Activated CD8-positive, alpha-beta memory T cell treated with anti-CD3 and anti-CD28 coated beads, Interleukin-2, amount 50 U/mL, for 48 hours (primary cell): Measurements from ENCODE around the gene RDH8.

Source experiments
- DNase-seq: peaks from one replicate; pipeline ENCODE4 v3.0.0-alpha.2; 2020

RDH8 gene, protein sequence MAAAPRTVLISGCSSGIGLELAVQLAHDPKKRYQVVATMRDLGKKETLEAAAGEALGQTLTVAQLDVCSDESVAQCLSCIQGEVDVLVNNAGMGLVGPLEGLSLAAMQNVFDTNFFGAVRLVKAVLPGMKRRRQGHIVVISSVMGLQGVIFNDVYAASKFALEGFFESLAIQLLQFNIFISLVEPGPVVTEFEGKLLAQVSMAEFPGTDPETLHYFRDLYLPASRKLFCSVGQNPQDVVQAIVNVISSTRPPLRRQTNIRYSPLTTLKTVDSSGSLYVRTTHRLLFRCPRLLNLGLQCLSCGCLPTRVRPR

DNA sequence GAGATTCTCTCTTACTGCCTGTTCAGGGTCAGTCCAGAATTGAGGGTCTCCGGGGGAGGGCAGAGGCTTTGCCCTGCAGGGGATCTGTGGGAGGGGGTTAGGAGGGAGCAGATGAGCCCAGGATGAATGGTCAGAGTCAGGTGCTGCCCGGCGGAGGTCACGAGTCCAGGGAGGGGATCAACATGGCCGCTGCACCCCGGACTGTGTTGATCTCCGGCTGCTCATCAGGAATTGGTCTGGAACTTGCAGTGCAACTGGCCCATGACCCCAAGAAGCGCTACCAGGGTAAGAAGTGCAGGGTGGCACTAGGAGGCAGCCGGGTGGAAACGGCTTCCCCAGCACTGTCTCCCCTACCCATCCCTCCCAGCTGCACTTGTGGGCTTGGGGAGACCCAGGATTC is at the start of gene RDH8:
Gene RDH8, plus strand, starts transcription at position 168 of the 400 bp plus-strand sequence. Its CDS starts 15 bp downstream, at position 183.
- no peak for DNase-seq

- DNase-seq: no peak
Measured at GRCh38 chr19:9966024-9966423, 47.3 kb upstream of the RDH8 start.

DNA sequence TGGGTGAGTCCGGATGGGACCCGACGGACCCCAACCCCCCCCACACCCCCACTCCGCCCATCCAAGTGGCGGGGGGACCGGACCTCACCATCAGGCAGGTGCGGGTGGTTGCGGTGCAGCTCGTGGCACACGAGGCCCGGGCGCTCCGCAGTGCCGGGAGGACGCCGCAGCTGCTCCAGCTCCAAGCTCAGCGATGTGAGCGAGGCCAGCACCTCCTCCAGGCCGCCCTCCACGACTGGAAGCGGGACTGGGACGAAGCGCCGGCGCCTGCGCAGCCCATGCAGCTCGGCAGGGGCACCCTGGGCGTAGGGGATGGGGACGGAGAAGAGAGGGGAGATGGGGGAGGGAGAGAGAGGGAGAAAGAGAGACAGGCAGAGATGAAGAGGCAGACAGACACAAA is 46.8 kb upstream of the RDH8 start:
- DNase-seq: no peak

DNA sequence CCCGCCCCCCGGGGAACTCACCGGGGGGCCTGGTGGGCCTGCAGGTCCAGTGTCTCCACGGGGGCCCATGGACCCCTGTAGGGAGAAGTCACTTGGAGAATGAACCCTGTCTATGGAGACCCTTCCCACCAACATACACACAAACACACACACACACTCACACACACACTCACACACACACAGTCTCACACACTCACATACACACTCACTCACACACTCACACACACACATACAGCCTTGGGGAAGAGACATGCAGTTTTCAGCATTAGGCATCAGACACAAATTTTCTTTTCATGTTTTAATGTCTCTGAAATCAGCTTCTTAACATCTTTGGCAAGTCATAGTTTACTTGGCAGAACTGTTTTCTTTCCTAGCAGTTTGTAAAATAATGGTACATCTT is 46.0 kb upstream of the RDH8 start:
- no peak for DNase-seq

DNA sequence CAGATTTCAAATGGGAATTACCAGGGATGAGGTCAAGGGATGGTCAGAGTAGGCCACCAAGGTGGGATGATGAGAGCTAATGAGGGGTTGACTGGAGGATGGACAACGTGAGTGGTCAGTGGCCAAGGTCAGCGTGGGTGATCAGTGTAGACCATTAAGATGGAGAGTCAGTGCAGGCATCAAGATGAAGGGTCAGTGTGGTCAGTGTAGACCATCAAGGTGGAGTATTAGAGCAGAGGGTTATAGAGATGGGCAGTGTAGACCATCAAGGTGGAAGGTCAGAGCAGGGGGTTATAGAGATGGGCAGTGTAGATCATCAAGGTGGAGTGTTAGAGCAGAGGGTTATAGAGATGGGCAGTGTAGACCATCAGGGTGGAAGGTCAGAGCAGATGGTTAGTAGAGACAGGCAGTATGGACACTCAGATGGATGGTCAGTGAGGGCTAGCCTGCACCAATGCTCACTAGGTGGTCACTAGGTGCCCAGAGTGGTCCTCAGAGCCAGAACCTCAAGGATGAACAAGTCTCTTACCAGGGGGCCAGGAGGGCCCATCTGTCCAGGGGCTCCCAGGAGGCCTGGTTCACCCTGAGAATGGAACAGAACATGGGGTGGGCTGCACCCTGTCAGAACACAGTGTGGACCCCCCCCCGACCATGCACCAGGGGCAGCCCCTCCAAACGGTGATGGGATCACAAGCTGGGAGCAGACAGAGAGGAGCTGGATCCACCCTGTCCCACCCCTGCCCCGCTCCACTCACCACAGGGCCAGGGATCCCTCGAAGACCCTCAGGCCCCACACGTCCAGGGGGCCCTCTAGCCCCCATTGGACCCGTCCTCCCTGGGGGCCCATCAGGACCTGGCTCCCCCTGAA is 44.2 kb upstream of the RDH8 start:
- DNase-seq: no peak

DNA sequence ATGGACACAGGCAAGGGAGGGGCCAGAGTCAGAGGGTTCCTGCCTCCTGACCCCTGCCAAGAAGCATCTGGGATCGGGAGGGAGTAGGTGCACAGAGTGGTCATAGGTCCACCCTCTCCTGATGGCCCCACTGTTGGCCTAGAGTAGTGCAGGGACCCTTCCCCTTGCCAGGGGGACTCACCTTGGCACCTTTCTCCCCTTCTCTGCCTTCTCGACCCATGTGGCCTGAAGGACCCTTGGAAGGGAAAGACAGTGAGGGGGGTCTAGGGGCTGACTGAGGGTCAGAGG is 43.7 kb upstream of the RDH8 start:
- DNase-seq: no peak

DNA sequence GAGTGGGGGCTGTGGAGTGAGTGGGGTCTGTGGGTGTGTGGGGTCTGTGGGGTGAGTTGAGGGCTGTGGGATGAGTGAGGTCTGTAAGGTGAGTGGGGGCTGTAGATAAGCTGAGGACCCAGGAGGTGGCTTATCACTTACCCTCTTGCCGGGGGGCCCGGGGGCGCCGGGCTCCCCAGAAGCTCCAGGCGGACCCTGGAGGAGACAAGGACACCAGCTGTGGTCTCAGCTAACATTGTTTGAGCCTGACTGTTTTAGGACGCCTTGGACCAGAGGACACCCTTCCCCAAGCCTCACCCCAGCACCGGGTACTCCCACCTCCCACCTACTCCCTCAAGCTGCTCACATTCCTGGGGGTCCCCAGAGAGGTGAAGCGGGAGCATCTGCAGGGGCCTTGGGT is 42.8 kb upstream of the RDH8 start:
- no peak for DNase-seq

GRCh38 chr19:9971166-9971897 is 42.0 kb upstream of the RDH8 start:
- DNase-seq: no peak

GRCh38 chr19:9972103-9972502 is 41.2 kb upstream of the RDH8 start:
- no peak for DNase-seq

DNA sequence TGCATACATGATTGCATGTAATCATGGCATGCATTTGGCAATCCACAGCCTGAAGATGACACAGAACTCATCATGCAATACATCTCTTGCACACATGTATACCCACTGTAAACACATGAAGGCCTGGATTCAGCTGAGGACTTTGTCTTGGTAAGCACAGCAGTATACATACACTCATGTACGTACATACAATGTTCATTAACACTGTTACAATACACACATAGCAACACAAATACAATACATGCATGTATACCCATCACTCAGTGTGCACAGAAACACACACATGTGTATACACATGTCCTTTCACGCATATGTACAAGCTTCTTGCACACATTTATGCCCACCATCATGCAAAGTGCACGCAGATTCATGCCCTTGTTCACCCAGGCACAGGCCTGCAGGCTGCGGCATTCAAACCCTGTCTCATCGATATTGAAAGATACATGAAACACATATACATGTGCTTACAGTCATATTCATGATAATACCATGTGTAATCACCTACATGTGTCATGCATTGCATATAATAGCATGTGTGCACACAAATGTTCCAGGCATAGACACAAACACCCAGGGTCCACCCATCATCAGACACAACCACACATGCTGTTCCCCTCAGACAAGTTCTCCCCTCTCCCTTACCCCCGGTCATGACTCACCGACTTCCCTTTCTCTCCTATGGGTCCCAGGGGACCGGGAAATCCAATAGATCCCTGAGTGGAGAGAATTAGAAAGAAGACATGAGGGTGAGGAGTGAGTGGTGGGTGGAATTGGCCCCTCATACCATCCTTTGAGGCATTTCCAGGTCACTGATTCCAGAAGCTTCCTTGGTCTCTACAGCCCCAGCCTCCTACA is 31.6 kb upstream of the RDH8 start:
- no peak for DNase-seq

- no peak for DNase-seq
Measured at GRCh38 chr19:9986787-9987281, 26.4 kb upstream of the RDH8 start.

- no peak for DNase-seq
Measured at GRCh38 chr19:9989504-9989903, 23.8 kb upstream of the RDH8 start.

DNA sequence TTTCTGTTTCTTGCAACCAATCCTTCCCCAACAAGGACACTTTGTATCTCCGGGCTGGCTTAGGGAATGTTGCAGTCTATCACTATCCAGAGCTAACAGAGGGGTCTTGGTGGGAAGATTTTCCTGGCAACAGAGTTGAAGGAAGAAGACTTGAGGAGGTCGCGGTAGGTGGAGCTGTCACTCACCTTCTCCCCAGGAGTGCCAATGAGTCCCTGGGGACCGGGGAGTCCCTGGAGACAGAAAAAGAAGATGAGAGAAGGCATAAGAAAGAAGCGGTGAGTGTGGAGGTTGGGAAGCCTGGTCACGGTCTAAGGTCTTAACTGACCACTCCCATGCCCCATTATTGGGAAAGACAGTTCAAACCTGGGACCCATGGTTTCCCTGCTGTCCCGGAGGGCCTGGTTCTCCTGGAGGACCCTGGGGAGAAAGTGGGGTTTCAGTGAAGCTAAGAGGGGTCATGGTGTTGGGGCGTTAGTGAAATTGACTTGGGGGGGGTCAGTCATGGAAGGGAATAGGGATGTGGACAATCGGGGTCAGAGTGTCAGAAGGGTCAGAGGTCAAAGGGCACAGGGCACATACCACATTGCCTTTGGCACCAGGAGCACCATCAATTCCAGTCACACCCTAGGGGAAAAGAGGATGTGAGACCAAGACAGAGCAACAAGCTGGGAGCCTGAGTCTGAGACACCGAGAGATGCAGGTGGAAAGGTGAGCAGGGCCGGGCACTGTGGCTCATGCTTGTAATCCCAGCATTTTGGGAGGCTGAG is 21.7 kb upstream of the RDH8 start:
- DNase-seq: no peak

GRCh38 chr19:9995084-9995483 is 18.2 kb upstream of the RDH8 start:
- no peak for DNase-seq

- no peak for DNase-seq
Measured at GRCh38 chr19:9995999-9996398, 17.3 kb upstream of the RDH8 start.

DNA sequence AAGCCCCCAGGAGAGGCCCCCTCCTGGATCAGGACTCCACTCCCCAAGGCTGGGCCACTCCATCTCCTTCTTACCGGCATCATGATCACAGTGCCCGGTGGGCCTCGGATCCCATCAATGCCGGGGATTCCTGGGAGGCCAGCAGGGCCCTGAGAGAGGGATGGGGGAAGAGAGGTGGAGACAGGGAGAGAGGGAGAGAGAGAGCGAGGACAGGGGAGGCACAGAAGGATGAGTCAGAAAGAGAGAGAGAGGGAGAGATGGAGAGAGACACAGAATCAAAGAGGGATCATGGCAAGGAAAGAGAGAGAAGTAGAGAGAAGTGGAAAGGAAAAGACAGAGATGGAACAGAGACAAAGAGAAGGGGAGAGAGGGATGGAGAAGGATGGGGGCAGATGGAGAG is 16.7 kb upstream of the RDH8 start:
- no peak for DNase-seq

GRCh38 chr19:10000171-10000826 is 13.0 kb upstream of the RDH8 start:
- peak; percentile 86 for DNase-seq

DNA sequence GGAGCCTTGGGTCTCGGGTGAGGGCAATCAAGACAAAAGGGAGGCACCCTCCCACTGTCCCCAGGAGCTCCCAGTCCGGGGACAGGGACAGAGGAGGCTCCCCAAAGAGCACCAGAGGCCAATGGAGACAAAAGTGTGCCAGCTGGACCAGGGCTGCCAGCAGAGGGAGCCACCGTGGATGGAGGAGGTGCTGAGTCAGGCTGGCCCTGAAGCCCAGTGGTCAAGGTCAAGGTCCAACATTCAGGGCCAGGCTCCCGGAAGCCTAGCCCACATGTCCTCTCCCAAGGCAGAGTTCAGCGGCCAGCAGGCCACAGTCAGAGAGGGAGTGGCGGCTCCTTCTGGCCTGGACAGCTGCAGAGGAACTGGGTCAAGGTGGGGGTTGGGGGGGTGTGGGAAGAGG is 11.4 kb upstream of the RDH8 start:
- DNase-seq: peak; percentile 61

DNA sequence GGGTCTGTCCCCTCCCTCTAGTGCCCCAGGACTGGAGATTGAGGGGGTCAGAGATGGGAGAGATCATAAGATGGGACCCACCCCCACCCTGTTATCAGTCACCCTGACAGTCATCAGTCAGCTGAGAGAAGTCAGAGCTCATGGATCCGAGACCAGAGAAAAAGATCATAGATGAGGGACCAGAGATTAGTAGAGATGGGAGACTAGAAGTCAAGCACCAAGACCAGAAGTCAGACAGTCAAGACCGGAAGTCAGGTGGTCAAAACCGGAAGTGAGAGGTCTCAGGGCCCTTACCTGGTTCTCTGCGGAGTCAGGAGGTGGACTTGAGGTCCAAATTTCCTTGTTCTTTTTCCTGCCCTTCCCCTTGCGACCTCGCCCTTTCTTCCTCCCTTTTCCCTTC is 10.0 kb upstream of the RDH8 start:
- DNase-seq: no peak

GRCh38 chr19:10004617-10005016 is 8.7 kb upstream of the RDH8 start:
- DNase-seq: no peak

- DNase-seq: no peak
Measured at GRCh38 chr19:10005632-10006334, 7.5 kb upstream of the RDH8 start.
